Measurements from ENCODE around the gene CROCC. TPM values are rescaled to one million over a fixed set of nuclear protein-coding genes. Genes with fewer than 3 reads are reported as not detected.

Gene CROCC
- total and polyA plus RNA-seq, 9 of the 15 experiments (the other 6 are each of a cell fraction or from before 2014, with no cell fraction given) = 0.17 to 15.4 (median 7.6) TPM

DNA sequence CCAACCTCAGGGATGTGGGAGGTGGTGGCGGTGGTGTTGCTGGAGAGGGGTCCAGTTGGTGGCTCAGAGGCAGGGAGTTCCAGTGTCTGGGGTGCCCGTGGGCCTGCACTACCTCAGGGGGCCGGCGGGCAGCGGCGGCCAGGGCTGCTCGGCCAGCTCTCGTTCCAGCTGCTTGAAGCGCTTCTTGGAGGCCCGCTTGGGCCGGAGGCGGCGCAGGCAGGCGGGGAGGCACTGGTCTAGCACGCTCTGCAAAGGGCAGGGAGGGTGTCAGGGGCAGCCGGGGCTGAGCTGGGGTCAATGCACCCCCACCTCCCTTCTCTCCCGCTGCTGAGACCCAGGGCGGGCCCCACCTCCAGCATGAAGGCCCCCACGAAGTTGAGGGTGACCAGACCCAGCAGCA is 64.4 kb downstream of the CROCC start:
- Histone ChIP-seq H3K79me2 (ENCODE audit: control insufficient read depth, insufficient read depth, low read length) (no peaks in the 10 kb centered on the region), H3K9ac (ENCODE audit: insufficient read depth in 1 of 2, low read depth in 2 of 2, low read length in 2 of 2) (peak overlapping the region in 1 of 2 experiments; percentile 26; a peak in 1 of 4 replicates), H2AFZ (ENCODE audit: low read depth, low read length) (no peak overlapping the region), H3K4me1 (replicated peaks in 1 of 2; ENCODE audit: control insufficient read depth in 2 of 2, insufficient read depth in 2 of 2, low read length in 2 of 2) (peaks cover 0 to 16% of the 10 kb centered on the region in 2 experiments; a peak in 2 of 5 replicates), H3K27me3 (ENCODE audit: control insufficient read depth in 2 of 2, insufficient read depth in 2 of 2, low read length in 2 of 2) (peaks cover 4 to 5% of the 10 kb centered on the region in 2 experiments; a peak in 3 of 5 replicates), H3K4me3 (no peak overlapping the region), H3K27ac (ENCODE audit: extremely low read depth, low read depth, low read length) (no peak overlapping the region), H3K4me2 (ENCODE audit: insufficient read depth, low read length) (no peak overlapping the region), H3K9me3 (replicated peaks; ENCODE audit: control insufficient read depth, insufficient read depth, low read depth, low read length) (no peaks in the 10 kb centered on the region), H3K36me3 (ENCODE audit: control insufficient read depth, insufficient read depth, low read length) (peaks cover 13% of the 10 kb centered on the region; the same call in 1 of the 3 replicates), H4K20me1 (replicated peaks; ENCODE audit: control insufficient read depth, insufficient read depth, low read length) (peaks cover 5% of the 10 kb centered on the region), H3K9me1 (ENCODE audit: control insufficient read depth, insufficient read depth, low read length) (peaks cover 4% of the 10 kb centered on the region)
- 88% methylated on average over 15 of the region's 19 CpGs for WGBS (ENCODE audit: insufficient coverage, low coverage, missing lambda C conversion rate)
- in situ Hi-C loops (cut with MboI) = no loop called here
- ChIA-PET CTCF (ENCODE audit: low intra/inter-chr PET ratio) (no interaction called here), POLR2A (interaction anchor here (2.3 kb wide), 1 partner anchor 11 kb away, joined by 8 read pairs; no protein-coding TSS in a partner anchor)
- ATAC-seq (no peak), DNase-seq (ENCODE audit: extremely low read depth in 1 of 4, low spot score in 3 of 4) (no peak), FAIRE-seq (no peak)
- TF ChIP-seq PCBP1 (IDR thresholded peaks at IDR 0.05; ENCODE audit: low read depth, low read length, poor library complexity, severe bottlenecking) (peak; percentile 22), TOE1 (IDR thresholded peaks at IDR 0.05; ENCODE audit: borderline replicate concordance) (no peak), TOE1 (CRISPR knock-in tag; IDR thresholded peaks at IDR 0.05; ENCODE audit: borderline replicate concordance, low read depth) (no peak)
- BruUV-seq (replicated peaks) = TSS peak; percentile 41
- intact Hi-C loops (cut with micrococcal nuclease) = no loop called here

DNA sequence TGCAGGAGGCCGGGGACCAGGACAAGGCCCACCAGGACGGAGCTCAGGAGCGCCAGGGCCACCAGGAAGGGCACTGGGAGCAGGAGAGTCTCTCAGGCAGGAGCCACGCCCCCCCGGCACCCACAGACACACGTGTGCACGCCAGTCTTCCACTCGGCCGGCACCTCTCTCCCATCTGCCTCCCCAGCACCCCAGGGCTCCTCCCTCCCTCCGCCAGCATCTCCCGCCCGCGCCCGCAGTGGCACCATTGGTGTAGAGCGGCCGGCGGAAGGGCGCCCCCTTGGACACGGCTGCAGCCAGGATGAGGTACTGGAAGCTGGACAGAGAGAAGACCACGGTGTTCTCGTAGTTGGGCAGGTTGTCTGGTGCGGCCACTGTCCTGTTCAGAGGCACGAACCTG is 64.8 kb downstream of the CROCC start:
- FAIRE-seq (no peak), ATAC-seq (no peak), DNase-seq (ENCODE audit: extremely low read depth in 1 of 4, low spot score in 3 of 4) (no peak)
- Histone ChIP-seq H3K9me3 (replicated peaks; ENCODE audit: control insufficient read depth, insufficient read depth, low read depth, low read length) (no peaks in the 10 kb centered on the region), H3K79me2 (ENCODE audit: control insufficient read depth, insufficient read depth, low read length) (no peaks in the 10 kb centered on the region), H3K27me3 (ENCODE audit: control insufficient read depth in 2 of 2, insufficient read depth in 2 of 2, low read length in 2 of 2) (peaks cover under 1% of the 10 kb centered on the region in 2 experiments; a peak in 2 of 5 replicates), H3K9ac (ENCODE audit: insufficient read depth in 1 of 2, low read depth in 2 of 2, low read length in 2 of 2) (no peak overlapping the region), H3K9me1 (ENCODE audit: control insufficient read depth, insufficient read depth, low read length) (peaks cover 4% of the 10 kb centered on the region), H2AFZ (ENCODE audit: low read depth, low read length) (no peak overlapping the region), H3K4me1 (replicated peaks in 1 of 2; ENCODE audit: control insufficient read depth in 2 of 2, insufficient read depth in 2 of 2, low read length in 2 of 2) (peaks cover 0 to 16% of the 10 kb centered on the region in 2 experiments; a peak in 2 of 5 replicates), H3K36me3 (ENCODE audit: control insufficient read depth, insufficient read depth, low read length) (peaks cover 13% of the 10 kb centered on the region; the same call in 1 of the 3 replicates), H3K27ac (ENCODE audit: extremely low read depth, low read depth, low read length) (no peak overlapping the region), H4K20me1 (replicated peaks; ENCODE audit: control insufficient read depth, insufficient read depth, low read length) (peaks cover under 1% of the 10 kb centered on the region), H3K4me3 (no peak overlapping the region), H3K4me2 (ENCODE audit: insufficient read depth, low read length) (no peak overlapping the region)
- in situ Hi-C loops (cut with MboI) = no loop called here
- BruUV-seq (replicated peaks) = no TSS peak
- 83% methylated on average over 20 of the region's 23 CpGs for WGBS (ENCODE audit: insufficient coverage, low coverage, missing lambda C conversion rate)
- POLR2A ChIA-PET = interaction anchor here (2.3 kb wide), 1 partner anchor 11 kb away, joined by 8 read pairs; no protein-coding TSS in a partner anchor
- CTCF ChIA-PET (ENCODE audit: low intra/inter-chr PET ratio) = no interaction called here
- intact Hi-C loops (cut with micrococcal nuclease) = no loop called here
- TF ChIP-seq, protein P1, sequence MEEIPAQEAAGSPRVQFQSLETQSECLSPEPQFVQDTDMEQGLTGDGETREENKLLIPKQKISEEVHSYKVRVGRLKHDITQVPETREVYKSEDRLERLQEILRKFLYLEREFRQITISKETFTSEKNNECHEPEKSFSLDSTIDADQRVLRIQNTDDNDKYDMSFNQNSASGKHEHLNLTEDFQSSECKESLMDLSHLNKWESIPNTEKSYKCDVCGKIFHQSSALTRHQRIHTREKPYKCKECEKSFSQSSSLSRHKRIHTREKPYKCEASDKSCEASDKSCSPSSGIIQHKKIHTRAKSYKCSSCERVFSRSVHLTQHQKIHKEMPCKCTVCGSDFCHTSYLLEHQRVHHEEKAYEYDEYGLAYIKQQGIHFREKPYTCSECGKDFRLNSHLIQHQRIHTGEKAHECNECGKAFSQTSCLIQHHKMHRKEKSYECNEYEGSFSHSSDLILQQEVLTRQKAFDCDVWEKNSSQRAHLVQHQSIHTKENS (CRISPR knock-in tag; IDR thresholded peaks at IDR 0.05) = no peak
- TF ChIP-seq HNRNPK (IDR thresholded peaks at IDR 0.05; ENCODE audit: low read depth, low read length, poor library complexity, severe bottlenecking) = no peak
- no peak for TF ChIP-seq MYNN (IDR thresholded peaks at IDR 0.05)
- no peak for TF ChIP-seq MYNN (CRISPR knock-in tag; IDR thresholded peaks at IDR 0.05)
- TF ChIP-seq TGIF2 (CRISPR knock-in tag; IDR thresholded peaks at IDR 0.05) = no peak
- no peak for TF ChIP-seq MAFK (IDR thresholded peaks at IDR 0.05; ENCODE audit: low read length)
- TF ChIP-seq, protein P2, sequence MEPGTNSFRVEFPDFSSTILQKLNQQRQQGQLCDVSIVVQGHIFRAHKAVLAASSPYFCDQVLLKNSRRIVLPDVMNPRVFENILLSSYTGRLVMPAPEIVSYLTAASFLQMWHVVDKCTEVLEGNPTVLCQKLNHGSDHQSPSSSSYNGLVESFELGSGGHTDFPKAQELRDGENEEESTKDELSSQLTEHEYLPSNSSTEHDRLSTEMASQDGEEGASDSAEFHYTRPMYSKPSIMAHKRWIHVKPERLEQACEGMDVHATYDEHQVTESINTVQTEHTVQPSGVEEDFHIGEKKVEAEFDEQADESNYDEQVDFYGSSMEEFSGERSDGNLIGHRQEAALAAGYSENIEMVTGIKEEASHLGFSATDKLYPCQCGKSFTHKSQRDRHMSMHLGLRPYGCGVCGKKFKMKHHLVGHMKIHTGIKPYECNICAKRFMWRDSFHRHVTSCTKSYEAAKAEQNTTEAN (CRISPR knock-in tag; IDR thresholded peaks at IDR 0.05) = no peak
- no peak for TF ChIP-seq KLF16 (IDR thresholded peaks at IDR 0.05)
- TF ChIP-seq CREB1 (IDR thresholded peaks at IDR 0.05) = no peak
- TF ChIP-seq CREB1 (CRISPR knock-in tag; IDR thresholded peaks at IDR 0.05) = no peak
- TF ChIP-seq HDGF (IDR thresholded peaks at IDR 0.05) = no peak
- TF ChIP-seq FOS (IDR thresholded peaks at IDR 0.05; ENCODE audit: extremely low read depth, insufficient read length) = no peak
- TF ChIP-seq BACH1 (tag; IDR thresholded peaks at IDR 0.05) = no peak
